Prostate gland (tissue), 2 donors: ENCODE results near the gene ZCCHC24.

Experiments used
- POLR2A ChIP-seq: fragments of 450-650 bp; IDR thresholded peaks from one replicate; pipeline ENCODE4 v1.6.1; 2016; ENCODE audit warnings: antibody characterized with exemption, mild to moderate bottlenecking
- TF ChIP-seq, protein P1 (sequence below), 4 experiments: fragments of 200-600 bp in 2 of 4; fragments of 450-650 bp in 2 of 4; sonication (generic) in 2 of 4; IDR thresholded peaks; 1 replicate in 3 of 4; 2 replicates in 1 of 4; pipeline ENCODE4 v1.5.1; 2016 to 2019; ENCODE audit warnings: antibody characterized with exemption in 4 of 4, mild to moderate bottlenecking in 2 of 4, moderate library complexity in 2 of 4

DNA sequence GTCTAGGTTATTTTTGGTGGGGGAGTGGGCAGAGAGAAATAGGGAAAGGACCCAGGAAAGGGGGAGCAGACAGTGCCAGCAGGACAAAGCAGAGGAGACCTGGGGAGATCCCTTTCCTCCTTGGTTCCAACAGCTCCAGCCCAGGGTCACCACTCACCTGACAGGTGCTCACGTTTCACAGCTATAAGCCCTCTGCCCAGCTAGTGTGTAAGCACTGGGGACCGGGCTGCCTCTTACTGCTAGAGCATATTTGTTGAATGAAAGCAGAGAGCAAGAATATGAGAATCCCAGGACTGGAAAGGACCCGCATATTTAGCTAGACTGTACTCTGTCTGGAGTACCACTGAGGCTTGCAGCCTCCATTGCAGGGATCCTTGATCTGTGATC lies 6.7 kb downstream of the ZCCHC24 start:
- TF ChIP-seq, protein P1, sequence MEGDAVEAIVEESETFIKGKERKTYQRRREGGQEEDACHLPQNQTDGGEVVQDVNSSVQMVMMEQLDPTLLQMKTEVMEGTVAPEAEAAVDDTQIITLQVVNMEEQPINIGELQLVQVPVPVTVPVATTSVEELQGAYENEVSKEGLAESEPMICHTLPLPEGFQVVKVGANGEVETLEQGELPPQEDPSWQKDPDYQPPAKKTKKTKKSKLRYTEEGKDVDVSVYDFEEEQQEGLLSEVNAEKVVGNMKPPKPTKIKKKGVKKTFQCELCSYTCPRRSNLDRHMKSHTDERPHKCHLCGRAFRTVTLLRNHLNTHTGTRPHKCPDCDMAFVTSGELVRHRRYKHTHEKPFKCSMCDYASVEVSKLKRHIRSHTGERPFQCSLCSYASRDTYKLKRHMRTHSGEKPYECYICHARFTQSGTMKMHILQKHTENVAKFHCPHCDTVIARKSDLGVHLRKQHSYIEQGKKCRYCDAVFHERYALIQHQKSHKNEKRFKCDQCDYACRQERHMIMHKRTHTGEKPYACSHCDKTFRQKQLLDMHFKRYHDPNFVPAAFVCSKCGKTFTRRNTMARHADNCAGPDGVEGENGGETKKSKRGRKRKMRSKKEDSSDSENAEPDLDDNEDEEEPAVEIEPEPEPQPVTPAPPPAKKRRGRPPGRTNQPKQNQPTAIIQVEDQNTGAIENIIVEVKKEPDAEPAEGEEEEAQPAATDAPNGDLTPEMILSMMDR (IDR thresholded peaks at IDR 0.05): no peak
- TF ChIP-seq POLR2A: no peak
